NCI-H526 (cell line): ENCODE results near the gene ANO1.

Experiments used
- DNase-seq, 2 experiments: peaks; one replicate each; lab custom pipeline; 2025; lab: John Stamatoyannopoulos, UW

ANO1 gene

GRCh38 chr11:70050243-70050642 lies 27.9 kb upstream of the ANO1 start:
- DNase-seq: no peak

GRCh38 chr11:70054004-70054403 lies 24.1 kb upstream of the ANO1 start:
- no peak for DNase-seq

- DNase-seq: no peak
Observed at GRCh38 chr11:70055444-70055843, 22.7 kb upstream of the ANO1 start.

- no peak for DNase-seq
Observed at GRCh38 chr11:70057080-70057479, 21.0 kb upstream of the ANO1 start.

GRCh38 chr11:70059971-70060370 lies 18.1 kb upstream of the ANO1 start:
- no peak for DNase-seq

- DNase-seq: no peak
Observed at GRCh38 chr11:70060611-70061293, 17.4 kb upstream of the ANO1 start.

- DNase-seq: no peak
Observed at GRCh38 chr11:70061734-70062133, 16.4 kb upstream of the ANO1 start.

GRCh38 chr11:70063121-70063520 lies 15.0 kb upstream of the ANO1 start:
- DNase-seq: no peak

- DNase-seq: no peak
Observed at GRCh38 chr11:70063555-70063954, 14.6 kb upstream of the ANO1 start.

- DNase-seq: no peak
Observed at GRCh38 chr11:70064008-70064725, 13.9 kb upstream of the ANO1 start.

GRCh38 chr11:70064726-70065317 lies 13.3 kb upstream of the ANO1 start:
- no peak for DNase-seq

GRCh38 chr11:70065318-70066135 lies 12.6 kb upstream of the ANO1 start:
- no peak for DNase-seq

GRCh38 chr11:70066136-70066520 lies 12.0 kb upstream of the ANO1 start:
- DNase-seq: no peak

- no peak for DNase-seq
Observed at GRCh38 chr11:70066628-70067027, 11.5 kb upstream of the ANO1 start.

- no peak for DNase-seq
Observed at GRCh38 chr11:70067036-70067435, 11.1 kb upstream of the ANO1 start.

GRCh38 chr11:70067591-70068341 lies 10.4 kb upstream of the ANO1 start:
- DNase-seq: peak; percentile 50 to 81

- DNase-seq: no peak
Observed at GRCh38 chr11:70068345-70068744, 9.8 kb upstream of the ANO1 start.

- DNase-seq: no peak
Observed at GRCh38 chr11:70068950-70069349, 9.2 kb upstream of the ANO1 start.

GRCh38 chr11:70070706-70071105 lies 7.4 kb upstream of the ANO1 start:
- no peak for DNase-seq

GRCh38 chr11:70071996-70072395 lies 6.1 kb upstream of the ANO1 start:
- DNase-seq: no peak

GRCh38 chr11:70072461-70072860 lies 5.7 kb upstream of the ANO1 start:
- peak in 1 of 2 experiments; percentile 30 for DNase-seq
